ENCODE data around the gene CCL11. TPM values are rescaled to one million over a fixed set of nuclear protein-coding genes. Genes with fewer than 3 reads are reported as not detected.

The CCL11 gene
- total and polyA plus RNA-seq, 2 experiments from 2014 or later = not detected

DNA sequence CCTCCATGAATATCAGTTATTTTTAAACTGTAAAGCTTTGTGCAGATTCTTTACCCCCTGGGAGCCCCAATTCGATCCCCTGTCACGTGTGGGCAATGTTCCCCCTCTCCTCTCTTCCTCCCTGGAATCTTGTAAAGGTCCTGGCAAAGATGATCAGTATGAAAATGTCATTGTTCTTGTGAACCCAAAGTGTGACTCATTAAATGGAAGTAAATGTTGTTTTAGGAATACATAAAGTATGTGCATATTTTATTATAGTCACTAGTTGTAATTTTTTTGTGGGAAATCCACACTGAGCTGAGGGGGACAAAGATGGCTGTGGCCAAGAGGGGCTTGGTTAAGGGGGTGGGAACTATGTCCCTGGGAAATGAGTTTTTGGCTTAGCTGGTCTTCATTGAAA, 2.3 kb downstream of the CCL11 start:
- Histone ChIP-seq H3K4me1 (ENCODE audit: insufficient read depth) (no peaks in the 10 kb centered on the region), H2AFZ (no peak overlapping the region), H3K27me3 (ENCODE audit: insufficient read depth) (no peaks in the 10 kb centered on the region), H3K27ac (ENCODE audit: low read depth) (no peak overlapping the region), H3K4me3 (no peak overlapping the region), H3K4me2 (no peak overlapping the region), H4K20me1 (replicated peaks; ENCODE audit: insufficient read depth) (no peaks in the 10 kb centered on the region), H3K36me3 (ENCODE audit: insufficient read depth) (no peaks in the 10 kb centered on the region), H3F3A (replicated peaks; ENCODE audit: low read depth) (no peaks in the 10 kb centered on the region), H3K79me2 (replicated peaks; ENCODE audit: insufficient read depth) (no peaks in the 10 kb centered on the region), H3K9me2 (ENCODE audit: insufficient read depth) (peaks cover 12% of the 10 kb centered on the region; the same call in 1 of the 2 replicates)
- no peaks in the 10 kb centered on the region for H3K9me3 Mint-ChIP-seq
- H3K27me3 Mint-ChIP-seq (ENCODE audit: insufficient read depth, low read depth, poor library complexity) = peaks cover 4% of the 10 kb centered on the region
- H3K4me1 Mint-ChIP-seq = no peaks in the 10 kb centered on the region
- H3K4me3 Mint-ChIP-seq = no peak overlapping the region
- H3K36me3 Mint-ChIP-seq (ENCODE audit: low read depth) = no peaks in the 10 kb centered on the region
- ATAC-seq = no peak
- no peak overlapping the region for H3K27ac Mint-ChIP-seq
- no peak for TF ChIP-seq ZNF331 (CRISPR knock-in tag; IDR thresholded peaks at IDR 0.05; ENCODE audit: low read depth)
- DNase-seq (ENCODE audit: low spot score) = no peak

DNA sequence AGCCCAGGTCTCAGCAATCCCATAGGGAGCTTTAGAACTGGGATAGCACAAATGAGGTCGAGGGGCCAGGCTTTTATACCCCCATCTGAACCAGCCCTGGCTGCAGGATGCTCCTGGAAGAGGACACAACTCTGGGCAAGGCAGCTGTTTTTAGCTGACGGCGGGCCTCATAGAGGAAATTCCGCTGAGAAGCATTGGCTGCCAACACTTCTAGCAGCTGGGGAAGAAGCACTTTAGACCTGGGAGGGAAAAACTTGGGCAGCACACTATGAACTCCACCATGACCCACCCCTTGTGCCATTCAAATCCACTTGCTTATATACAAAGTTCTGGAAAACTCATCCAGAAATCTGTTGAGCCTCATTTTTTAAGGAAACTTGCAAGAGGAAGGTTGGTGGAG, 5.0 kb downstream of the CCL11 start:
- no peaks in the 10 kb centered on the region for H3F3A ChIP-seq (replicated peaks; ENCODE audit: low read depth)
- Mint-ChIP-seq H3K27me3 (ENCODE audit: insufficient read depth, low read depth, poor library complexity) (peaks cover 4% of the 10 kb centered on the region), H3K4me3 (no peak overlapping the region), H3K4me1 (no peaks in the 10 kb centered on the region), H3K27ac (no peak overlapping the region), H3K9me3 (no peaks in the 10 kb centered on the region; the same call in 2 of the 3 replicates), H3K36me3 (ENCODE audit: low read depth) (no peaks in the 10 kb centered on the region)
- no peak overlapping the region for H3K27ac ChIP-seq (ENCODE audit: low read depth)
- no peaks in the 10 kb centered on the region for H3K36me3 ChIP-seq (ENCODE audit: insufficient read depth)
- no peaks in the 10 kb centered on the region for H4K20me1 ChIP-seq (replicated peaks; ENCODE audit: insufficient read depth)
- DNase-seq (ENCODE audit: low spot score) = no peak
- no peaks in the 10 kb centered on the region for H3K4me1 ChIP-seq (ENCODE audit: insufficient read depth)
- H3K4me2 ChIP-seq = no peak overlapping the region
- no peaks in the 10 kb centered on the region for H3K79me2 ChIP-seq (replicated peaks; ENCODE audit: insufficient read depth)
- no peaks in the 10 kb centered on the region for H3K27me3 ChIP-seq (ENCODE audit: insufficient read depth)
- no peak for ATAC-seq
- no peak overlapping the region for H2AFZ ChIP-seq
- peaks cover 12% of the 10 kb centered on the region; the same call in 1 of the 2 replicates for H3K9me2 ChIP-seq (ENCODE audit: insufficient read depth)
- no peak overlapping the region for H3K4me3 ChIP-seq
- TF ChIP-seq ZNF114 (CRISPR knock-in tag; IDR thresholded peaks at IDR 0.05) (no peak), EZH2 (IDR thresholded peaks at IDR 0.05; ENCODE audit: low read depth, unreplicated experiment) (no peak), CREB1 (CRISPR knock-in tag; IDR thresholded peaks at IDR 0.05; ENCODE audit: low read depth) (no peak), JUNB (IDR thresholded peaks at IDR 0.05; ENCODE audit: unreplicated experiment) (no peak), POLR2AphosphoS5 (IDR thresholded peaks at IDR 0.05; ENCODE audit: low read depth) (no peak), ZNF331 (CRISPR knock-in tag; IDR thresholded peaks at IDR 0.05; ENCODE audit: low read depth) (no peak), NANOG (IDR thresholded peaks at IDR 0.05; ENCODE audit: borderline replicate concordance) (no peak)
- TF ChIP-seq, protein P1, sequence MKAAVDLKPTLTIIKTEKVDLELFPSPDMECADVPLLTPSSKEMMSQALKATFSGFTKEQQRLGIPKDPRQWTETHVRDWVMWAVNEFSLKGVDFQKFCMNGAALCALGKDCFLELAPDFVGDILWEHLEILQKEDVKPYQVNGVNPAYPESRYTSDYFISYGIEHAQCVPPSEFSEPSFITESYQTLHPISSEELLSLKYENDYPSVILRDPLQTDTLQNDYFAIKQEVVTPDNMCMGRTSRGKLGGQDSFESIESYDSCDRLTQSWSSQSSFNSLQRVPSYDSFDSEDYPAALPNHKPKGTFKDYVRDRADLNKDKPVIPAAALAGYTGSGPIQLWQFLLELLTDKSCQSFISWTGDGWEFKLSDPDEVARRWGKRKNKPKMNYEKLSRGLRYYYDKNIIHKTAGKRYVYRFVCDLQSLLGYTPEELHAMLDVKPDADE (IDR thresholded peaks at IDR 0.05) = no peak
- TF ChIP-seq, protein P2, sequence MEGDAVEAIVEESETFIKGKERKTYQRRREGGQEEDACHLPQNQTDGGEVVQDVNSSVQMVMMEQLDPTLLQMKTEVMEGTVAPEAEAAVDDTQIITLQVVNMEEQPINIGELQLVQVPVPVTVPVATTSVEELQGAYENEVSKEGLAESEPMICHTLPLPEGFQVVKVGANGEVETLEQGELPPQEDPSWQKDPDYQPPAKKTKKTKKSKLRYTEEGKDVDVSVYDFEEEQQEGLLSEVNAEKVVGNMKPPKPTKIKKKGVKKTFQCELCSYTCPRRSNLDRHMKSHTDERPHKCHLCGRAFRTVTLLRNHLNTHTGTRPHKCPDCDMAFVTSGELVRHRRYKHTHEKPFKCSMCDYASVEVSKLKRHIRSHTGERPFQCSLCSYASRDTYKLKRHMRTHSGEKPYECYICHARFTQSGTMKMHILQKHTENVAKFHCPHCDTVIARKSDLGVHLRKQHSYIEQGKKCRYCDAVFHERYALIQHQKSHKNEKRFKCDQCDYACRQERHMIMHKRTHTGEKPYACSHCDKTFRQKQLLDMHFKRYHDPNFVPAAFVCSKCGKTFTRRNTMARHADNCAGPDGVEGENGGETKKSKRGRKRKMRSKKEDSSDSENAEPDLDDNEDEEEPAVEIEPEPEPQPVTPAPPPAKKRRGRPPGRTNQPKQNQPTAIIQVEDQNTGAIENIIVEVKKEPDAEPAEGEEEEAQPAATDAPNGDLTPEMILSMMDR (conservative IDR thresholded peaks at IDR 0.05; ENCODE audit: low read depth in 2 of 2) = no peak
- TF ChIP-seq, protein P3, sequence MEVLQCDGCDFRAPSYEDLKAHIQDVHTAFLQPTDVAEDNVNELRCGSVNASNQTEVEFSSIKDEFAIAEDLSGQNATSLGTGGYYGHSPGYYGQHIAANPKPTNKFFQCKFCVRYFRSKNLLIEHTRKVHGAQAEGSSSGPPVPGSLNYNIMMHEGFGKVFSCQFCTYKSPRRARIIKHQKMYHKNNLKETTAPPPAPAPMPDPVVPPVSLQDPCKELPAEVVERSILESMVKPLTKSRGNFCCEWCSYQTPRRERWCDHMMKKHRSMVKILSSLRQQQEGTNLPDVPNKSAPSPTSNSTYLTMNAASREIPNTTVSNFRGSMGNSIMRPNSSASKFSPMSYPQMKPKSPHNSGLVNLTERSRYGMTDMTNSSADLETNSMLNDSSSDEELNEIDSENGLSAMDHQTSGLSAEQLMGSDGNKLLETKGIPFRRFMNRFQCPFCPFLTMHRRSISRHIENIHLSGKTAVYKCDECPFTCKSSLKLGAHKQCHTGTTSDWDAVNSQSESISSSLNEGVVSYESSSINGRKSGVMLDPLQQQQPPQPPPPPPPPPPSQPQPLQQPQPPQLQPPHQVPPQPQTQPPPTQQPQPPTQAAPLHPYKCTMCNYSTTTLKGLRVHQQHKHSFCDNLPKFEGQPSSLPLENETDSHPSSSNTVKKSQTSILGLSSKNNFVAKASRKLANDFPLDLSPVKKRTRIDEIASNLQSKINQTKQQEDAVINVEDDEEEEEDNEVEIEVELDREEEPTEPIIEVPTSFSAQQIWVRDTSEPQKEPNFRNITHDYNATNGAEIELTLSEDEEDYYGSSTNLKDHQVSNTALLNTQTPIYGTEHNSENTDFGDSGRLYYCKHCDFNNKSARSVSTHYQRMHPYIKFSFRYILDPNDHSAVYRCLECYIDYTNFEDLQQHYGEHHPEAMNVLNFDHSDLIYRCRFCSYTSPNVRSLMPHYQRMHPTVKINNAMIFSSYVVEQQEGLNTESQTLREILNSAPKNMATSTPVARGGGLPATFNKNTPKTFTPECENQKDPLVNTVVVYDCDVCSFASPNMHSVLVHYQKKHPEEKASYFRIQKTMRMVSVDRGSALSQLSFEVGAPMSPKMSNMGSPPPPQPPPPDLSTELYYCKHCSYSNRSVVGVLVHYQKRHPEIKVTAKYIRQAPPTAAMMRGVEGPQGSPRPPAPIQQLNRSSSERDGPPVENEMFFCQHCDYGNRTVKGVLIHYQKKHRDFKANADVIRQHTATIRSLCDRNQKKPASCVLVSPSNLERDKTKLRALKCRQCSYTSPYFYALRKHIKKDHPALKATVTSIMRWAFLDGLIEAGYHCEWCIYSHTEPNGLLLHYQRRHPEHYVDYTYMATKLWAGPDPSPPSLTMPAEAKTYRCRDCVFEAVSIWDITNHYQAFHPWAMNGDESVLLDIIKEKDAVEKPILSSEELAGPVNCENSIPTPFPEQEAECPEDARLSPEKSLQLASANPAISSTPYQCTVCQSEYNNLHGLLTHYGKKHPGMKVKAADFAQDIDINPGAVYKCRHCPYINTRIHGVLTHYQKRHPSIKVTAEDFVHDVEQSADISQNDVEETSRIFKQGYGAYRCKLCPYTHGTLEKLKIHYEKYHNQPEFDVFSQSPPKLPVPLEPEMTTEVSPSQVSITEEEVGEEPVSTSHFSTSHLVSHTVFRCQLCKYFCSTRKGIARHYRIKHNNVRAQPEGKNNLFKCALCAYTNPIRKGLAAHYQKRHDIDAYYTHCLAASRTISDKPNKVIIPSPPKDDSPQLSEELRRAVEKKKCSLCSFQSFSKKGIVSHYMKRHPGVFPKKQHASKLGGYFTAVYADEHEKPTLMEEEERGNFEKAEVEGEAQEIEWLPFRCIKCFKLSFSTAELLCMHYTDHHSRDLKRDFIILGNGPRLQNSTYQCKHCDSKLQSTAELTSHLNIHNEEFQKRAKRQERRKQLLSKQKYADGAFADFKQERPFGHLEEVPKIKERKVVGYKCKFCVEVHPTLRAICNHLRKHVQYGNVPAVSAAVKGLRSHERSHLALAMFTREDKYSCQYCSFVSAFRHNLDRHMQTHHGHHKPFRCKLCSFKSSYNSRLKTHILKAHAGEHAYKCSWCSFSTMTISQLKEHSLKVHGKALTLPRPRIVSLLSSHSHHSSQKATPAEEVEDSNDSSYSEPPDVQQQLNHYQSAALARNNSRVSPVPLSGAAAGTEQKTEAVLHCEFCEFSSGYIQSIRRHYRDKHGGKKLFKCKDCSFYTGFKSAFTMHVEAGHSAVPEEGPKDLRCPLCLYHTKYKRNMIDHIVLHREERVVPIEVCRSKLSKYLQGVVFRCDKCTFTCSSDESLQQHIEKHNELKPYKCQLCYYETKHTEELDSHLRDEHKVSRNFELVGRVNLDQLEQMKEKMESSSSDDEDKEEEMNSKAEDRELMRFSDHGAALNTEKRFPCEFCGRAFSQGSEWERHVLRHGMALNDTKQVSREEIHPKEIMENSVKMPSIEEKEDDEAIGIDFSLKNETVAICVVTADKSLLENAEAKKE (CRISPR knock-in tag; IDR thresholded peaks at IDR 0.05) = no peak
